Liver (tissue), 9 donors: Measurements from ENCODE around the gene BLOC1S1. TPM values are rescaled to one million over a fixed set of nuclear protein-coding genes. Genes with fewer than 3 reads are reported as not detected.

Experiments used
- DNase-seq: peaks from one replicate; pipeline ENCODE4 v3.0.0-alpha.2; 2017; ENCODE audit warnings: low spot score
- H3K27ac ChIP-seq, 2 donors: one replicate each; pipeline ENCODE4 v1.7.0; 2013; ENCODE audit warnings: inconsistent platforms in 2 of 2, low read length in 2 of 2, control low read depth in 1 of 2, low read depth in 1 of 2, mild to moderate bottlenecking in 1 of 2
- H3K27me3 ChIP-seq, 4 donors: one replicate each; pipeline versions ENCODE4 v1.6.1 to v1.7.0; 2013; ENCODE audit warnings: low read length in 3 of 4, inconsistent platforms in 1 of 4, mild to moderate bottlenecking in 1 of 4, moderate library complexity in 1 of 4; ENCODE audit not compliant: control insufficient read depth in 4 of 4, insufficient read depth in 4 of 4
- H3K36me3 ChIP-seq, 4 donors: one replicate each; pipeline versions ENCODE4 v1.6.1 to v1.7.0; 2013; ENCODE audit warnings: low read length in 3 of 4, mild to moderate bottlenecking in 3 of 4, low read depth in 1 of 4, moderate library complexity in 1 of 4; ENCODE audit not compliant: control insufficient read depth in 4 of 4, insufficient read depth in 3 of 4
- H3K4me1 ChIP-seq, 4 donors: one replicate each; pipeline versions ENCODE4 v1.6.1 to v1.7.0; 2013; ENCODE audit warnings: low read length in 3 of 4, mild to moderate bottlenecking in 3 of 4, moderate library complexity in 1 of 4; ENCODE audit not compliant: control insufficient read depth in 4 of 4, insufficient read depth in 4 of 4
- H3K4me3 ChIP-seq, 3 donors: one replicate each; pipeline versions ENCODE4 v1.6.1 to v1.7.0; 2013; ENCODE audit warnings: low read length in 3 of 3, control low read depth in 1 of 3, low read depth in 1 of 3, mild to moderate bottlenecking in 1 of 3
- H3K9ac ChIP-seq, 2 donors: one replicate each; pipeline ENCODE4 v1.7.0; 2013; ENCODE audit warnings: low read length in 2 of 2, mild to moderate bottlenecking in 2 of 2, moderate library complexity in 2 of 2, control low read depth in 1 of 2, low read depth in 1 of 2
- H3K9me3 ChIP-seq, 4 donors: one replicate each; pipeline versions ENCODE4 v1.6.1 to v1.7.0; 2013; ENCODE audit warnings: low read length in 3 of 4; ENCODE audit not compliant: control insufficient read depth in 4 of 4
- FOXA1 ChIP-seq: IDR thresholded peaks from 2 replicates; pipeline ENCODE4 v1.6.1; 2016; ENCODE audit warnings: antibody characterized with exemption
- HNF4A ChIP-seq, 2 donors: conservative IDR thresholded peaks; 2 replicates each; pipeline ENCODE4 v1.6.1; 2016; ENCODE audit warnings: antibody characterized with exemption in 2 of 2, mild to moderate bottlenecking in 2 of 2
- HNF4G ChIP-seq: IDR thresholded peaks from 2 replicates; pipeline ENCODE4 v1.6.1; 2016; ENCODE audit warnings: antibody characterized with exemption
- JUND ChIP-seq, 2 donors: IDR thresholded peaks; 2 replicates each; pipeline ENCODE4 v1.6.1; 2016; ENCODE audit warnings: antibody characterized with exemption in 2 of 2
- RAD21 ChIP-seq, 2 donors: IDR thresholded peaks; 2 replicates each; pipeline ENCODE4 v1.6.1; 2016; ENCODE audit warnings: antibody characterized with exemption in 2 of 2, mild to moderate bottlenecking in 2 of 2
- RXRA ChIP-seq, 2 donors: IDR thresholded peaks; 2 replicates each; pipeline ENCODE4 v1.6.1; 2017 to 2018; ENCODE audit warnings: antibody characterized with exemption in 2 of 2, mild to moderate bottlenecking in 1 of 2
- YY1 ChIP-seq: IDR thresholded peaks from 2 replicates; pipeline ENCODE4 v1.6.1; 2016; ENCODE audit warnings: antibody characterized with exemption, mild to moderate bottlenecking
- WGBS: extraction: QIAGEN DNeasy Blood & Tissue Kit; methylation state at CpG from one replicate; pipeline ENCODE4 v1.1.7; 2013; 5-methylcytosine and 5-hydroxymethylcytosine counted together
- polyA plus RNA-seq, 2 donors: library from polyadenylated mRNA; stranded (reverse) in 1 of 2; unstranded in 1 of 2; fragments of 200-250 nt in 1 of 2; fragments of >200 nt in 1 of 2; fragmentation: Nextera tagmentation in 1 of 2; extraction: Ambion mirVana in 1 of 2; gene quantifications; one replicate each; pipeline versions ENCODE4 v1.2.1 to v1.2.3, GENCODE V29; 2013 to 2015
- total RNA-seq, 2 donors: library from RNA; depleted of rRNA; stranded (reverse); fragments of >200 nt; gene quantifications; one replicate each; pipeline ENCODE4 v1.2.3, GENCODE V29; 2014
- TF ChIP-seq, protein P1 (sequence below): IDR thresholded peaks from 2 replicates; pipeline ENCODE4 v1.6.1; 2016; ENCODE audit warnings: antibody characterized with exemption
- TF ChIP-seq, protein P2 (sequence below): fragments of 150-350 bp; IDR thresholded peaks from 2 replicates; pipeline ENCODE4 v1.5.1; 2017; ENCODE audit warnings: improper control_type of control experiment, low read depth, low read length; ENCODE audit not compliant: missing input control
- donor health status: healthy.
- donor health status: healthy.
- donor health status: healthy.
- donor health status: healthy.
- donor health status: healthy.

BLOC1S1 gene
- total and polyA plus RNA-seq, 4 donors = 43.7 to 150 (median 115) TPM

DNA sequence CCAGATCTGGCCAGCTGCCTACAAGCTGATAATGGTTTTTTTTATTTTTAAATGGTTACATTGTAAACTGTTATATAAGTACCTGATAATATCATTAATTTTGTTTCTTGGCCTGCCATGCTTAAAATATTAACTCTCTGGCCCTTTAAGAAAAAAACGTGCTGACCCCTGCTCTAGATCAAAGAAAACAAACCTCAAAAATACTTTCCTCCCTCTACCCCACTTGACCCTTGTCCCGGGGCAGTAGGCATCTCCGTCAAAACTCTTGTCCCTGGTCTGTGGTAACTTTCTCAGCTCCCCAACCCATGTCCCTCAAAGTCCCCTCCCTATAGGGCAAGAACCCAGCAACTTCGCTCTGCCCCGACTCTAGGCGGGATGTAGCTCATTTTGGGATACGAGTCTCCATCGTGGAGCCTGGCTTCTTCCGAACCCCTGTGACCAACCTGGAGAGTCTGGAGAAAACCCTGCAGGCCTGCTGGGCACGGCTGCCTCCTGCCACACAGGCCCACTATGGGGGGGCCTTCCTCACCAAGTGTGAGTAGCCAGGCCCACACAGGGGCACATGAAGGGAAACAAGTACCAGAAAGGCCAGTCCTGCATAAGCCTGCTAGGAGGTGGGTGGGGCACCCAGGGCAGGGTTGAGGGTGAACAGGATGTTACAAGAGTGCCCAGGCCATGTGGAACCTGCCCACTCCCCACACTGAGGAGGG is 7.8 kb downstream of the BLOC1S1 start:
- Histone ChIP-seq H3K36me3 (peaks cover 0 to 17% (median 9%) of the 10 kb centered on the region in 4 donors), H3K9ac (no peak overlapping the region), H3K4me1 (peaks cover 13 to 71% (median 51%) of the 10 kb centered on the region in 4 donors), H3K4me3 (no peak overlapping the region), H3K27me3 (no peaks in the 10 kb centered on the region), H3K9me3 (no peaks in the 10 kb centered on the region), H3K27ac (peak overlapping the region in 1 of 2 donors; percentile 29)
- no peak for DNase-seq
- TF ChIP-seq, protein P1, sequence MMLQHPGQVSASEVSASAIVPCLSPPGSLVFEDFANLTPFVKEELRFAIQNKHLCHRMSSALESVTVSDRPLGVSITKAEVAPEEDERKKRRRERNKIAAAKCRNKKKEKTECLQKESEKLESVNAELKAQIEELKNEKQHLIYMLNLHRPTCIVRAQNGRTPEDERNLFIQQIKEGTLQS = no peak
- TF ChIP-seq YY1 (no peak), RXRA (IDR thresholded peaks at IDR 0.05) (peak; percentile 15), HNF4A (conservative IDR thresholded peaks at IDR 0.05) (peak in 1 of 2 donors; percentile 20)
- WGBS = 44% methylated on average over 10 of the region's 10 CpGs

DNA sequence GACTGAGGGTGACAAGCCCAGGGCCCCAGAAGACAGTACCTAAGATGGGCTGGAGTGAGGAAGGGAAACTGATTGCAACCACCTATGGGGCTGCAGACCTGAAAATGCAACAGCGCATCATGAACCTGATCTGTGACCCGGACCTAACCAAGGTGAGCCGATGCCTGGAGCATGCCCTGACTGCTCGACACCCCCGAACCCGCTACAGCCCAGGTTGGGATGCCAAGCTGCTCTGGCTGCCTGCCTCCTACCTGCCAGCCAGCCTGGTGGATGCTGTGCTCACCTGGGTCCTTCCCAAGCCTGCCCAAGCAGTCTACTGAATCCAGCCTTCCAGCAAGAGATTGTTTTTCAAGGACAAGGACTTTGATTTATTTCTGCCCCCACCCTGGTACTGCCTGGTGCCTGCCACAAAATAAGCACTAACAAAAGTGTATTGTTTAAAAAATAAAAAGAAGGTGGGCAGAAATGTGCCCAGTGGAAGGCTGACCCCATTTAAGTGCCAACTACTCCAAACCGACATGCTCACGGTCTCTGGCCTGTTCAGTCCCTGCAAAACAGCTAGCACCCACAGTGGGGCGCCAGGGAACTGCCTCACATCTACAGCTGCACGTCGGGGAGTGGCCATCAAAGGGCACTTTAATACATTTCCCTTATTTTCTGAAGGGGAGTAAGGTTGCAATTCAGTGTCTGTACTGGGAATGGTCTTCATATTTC is 8.5 kb downstream of the BLOC1S1 start:
- H3K9me3 ChIP-seq = no peaks in the 10 kb centered on the region
- TF ChIP-seq HNF4A (conservative IDR thresholded peaks at IDR 0.05) = peak in 1 of 2 donors; percentile 5
- peak in 1 of 2 donors; percentile 8 for TF ChIP-seq RXRA (IDR thresholded peaks at IDR 0.05)
- no peak for TF ChIP-seq YY1
- TF ChIP-seq JUND (IDR thresholded peaks at IDR 0.05) = no peak
- peak; percentile 78 to 83 for TF ChIP-seq RAD21 (IDR thresholded peaks at IDR 0.05)
- TF ChIP-seq, protein P2, sequence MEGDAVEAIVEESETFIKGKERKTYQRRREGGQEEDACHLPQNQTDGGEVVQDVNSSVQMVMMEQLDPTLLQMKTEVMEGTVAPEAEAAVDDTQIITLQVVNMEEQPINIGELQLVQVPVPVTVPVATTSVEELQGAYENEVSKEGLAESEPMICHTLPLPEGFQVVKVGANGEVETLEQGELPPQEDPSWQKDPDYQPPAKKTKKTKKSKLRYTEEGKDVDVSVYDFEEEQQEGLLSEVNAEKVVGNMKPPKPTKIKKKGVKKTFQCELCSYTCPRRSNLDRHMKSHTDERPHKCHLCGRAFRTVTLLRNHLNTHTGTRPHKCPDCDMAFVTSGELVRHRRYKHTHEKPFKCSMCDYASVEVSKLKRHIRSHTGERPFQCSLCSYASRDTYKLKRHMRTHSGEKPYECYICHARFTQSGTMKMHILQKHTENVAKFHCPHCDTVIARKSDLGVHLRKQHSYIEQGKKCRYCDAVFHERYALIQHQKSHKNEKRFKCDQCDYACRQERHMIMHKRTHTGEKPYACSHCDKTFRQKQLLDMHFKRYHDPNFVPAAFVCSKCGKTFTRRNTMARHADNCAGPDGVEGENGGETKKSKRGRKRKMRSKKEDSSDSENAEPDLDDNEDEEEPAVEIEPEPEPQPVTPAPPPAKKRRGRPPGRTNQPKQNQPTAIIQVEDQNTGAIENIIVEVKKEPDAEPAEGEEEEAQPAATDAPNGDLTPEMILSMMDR = peak; percentile 49
- TF ChIP-seq HNF4G = no peak
- TF ChIP-seq FOXA1 = no peak
- no peak overlapping the region for H3K9ac ChIP-seq
- H3K4me3 ChIP-seq = no peak overlapping the region
- no peaks in the 10 kb centered on the region for H3K27me3 ChIP-seq
- no peak overlapping the region for H3K27ac ChIP-seq
- H3K4me1 ChIP-seq = peaks cover 9 to 64% (median 47%) of the 10 kb centered on the region in 4 donors
- DNase-seq = peak; percentile 57
- peaks cover 0 to 17% (median 9%) of the 10 kb centered on the region in 4 donors for H3K36me3 ChIP-seq
- WGBS = 43% methylated on average over 11 of the region's 11 CpGs

DNA sequence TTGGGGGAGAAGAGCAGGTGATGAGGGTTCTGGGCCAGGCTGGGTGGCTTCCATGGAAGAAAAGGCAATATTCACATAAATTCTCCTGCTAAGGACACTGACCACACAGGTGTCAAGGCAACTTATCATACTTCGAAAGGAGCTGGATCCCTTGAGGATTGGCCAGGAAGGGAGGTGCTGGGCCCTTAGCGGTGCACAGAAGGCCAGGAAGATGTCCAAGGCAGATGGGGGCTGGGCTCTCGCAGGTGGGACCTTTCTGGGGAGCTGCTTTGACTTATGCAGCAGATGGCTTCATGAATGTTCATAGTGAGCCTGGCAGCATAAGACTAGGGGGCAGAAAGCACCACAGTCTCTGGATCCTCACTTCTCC is 9.1 kb downstream of the BLOC1S1 start:
- peaks cover 8 to 64% (median 45%) of the 10 kb centered on the region in 4 donors for H3K4me1 ChIP-seq
- H3K9ac ChIP-seq = no peak overlapping the region
- H3K4me3 ChIP-seq = no peak overlapping the region

More for the DNA sequence above, 9.1 kb downstream of the BLOC1S1 start:
- H3K9me3 ChIP-seq = no peaks in the 10 kb centered on the region
- no peak for TF ChIP-seq HNF4G
- TF ChIP-seq RXRA (IDR thresholded peaks at IDR 0.05) = peak in 1 of 2 donors; percentile 2
- H3K27me3 ChIP-seq = no peaks in the 10 kb centered on the region
- no peak for DNase-seq
- H3K36me3 ChIP-seq = peaks cover 0 to 17% (median 9%) of the 10 kb centered on the region in 4 donors
- WGBS = 77% methylated on average over 3 of the region's 3 CpGs
- H3K27ac ChIP-seq = no peak overlapping the region
